Smooth muscle cell (in vitro differentiated cells): ENCODE results near the gene SSTR1. TPM values are rescaled to one million over a fixed set of nuclear protein-coding genes. Genes with fewer than 3 reads are reported as not detected.

Source experiments
- DNase-seq: peaks from one replicate; lab custom pipeline; 2025; ENCODE audit not compliant: unreplicated experiment; lab: John Stamatoyannopoulos, UW
- H2AFZ ChIP-seq: fragments of 200-600 bp; sonication (generic); 2 replicates; pipeline ENCODE4 v1.6.0; 2016; ENCODE audit warnings: antibody characterized with exemption, low read depth, mild to moderate bottlenecking
- H3F3A ChIP-seq: fragments of 200-600 bp; sonication (generic); 2 replicates; pipeline ENCODE4 v1.6.0; 2017; ENCODE audit warnings: antibody characterized with exemption, low read depth
- H3K27ac ChIP-seq: fragments of 200-600 bp; sonication (generic); 2 replicates; pipeline ENCODE4 v1.5.1; 2016; ENCODE audit warnings: low read depth, mild to moderate bottlenecking
- H3K27me3 ChIP-seq: fragments of 200-600 bp; sonication (generic); 2 replicates; pipeline ENCODE4 v1.6.1; 2016; ENCODE audit warnings: low read depth, mild to moderate bottlenecking
- H3K36me3 ChIP-seq: fragments of 200-600 bp; sonication (generic); 2 replicates; pipeline ENCODE4 v1.5.1; 2016; ENCODE audit warnings: low read depth
- H3K4me1 ChIP-seq: fragments of 200-600 bp; sonication (generic); 2 replicates; pipeline ENCODE4 v1.5.1; 2016; ENCODE audit warnings: low read depth
- H3K4me2 ChIP-seq: fragments of 200-600 bp; sonication (generic); 2 replicates; pipeline ENCODE4 v1.6.0; 2016; ENCODE audit warnings: mild to moderate bottlenecking
- H3K4me3 ChIP-seq: fragments of 200-600 bp; sonication (generic); 2 replicates; pipeline ENCODE4 v1.5.1; 2016; ENCODE audit warnings: mild to moderate bottlenecking
- H3K79me2 ChIP-seq: fragments of 200-600 bp; sonication (generic); 2 replicates; pipeline ENCODE4 v1.6.0; 2016; ENCODE audit warnings: low read depth, mild to moderate bottlenecking
- H3K9ac ChIP-seq: fragments of 200-600 bp; sonication (generic); 2 replicates; pipeline ENCODE4 v1.6.0; 2016; ENCODE audit warnings: low read depth
- H3K9me3 ChIP-seq: fragments of 200-600 bp; sonication (generic); replicated peaks from 2 replicates; pipeline ENCODE4 v1.5.1; 2016; ENCODE audit warnings: low read depth
- H4K20me1 ChIP-seq: fragments of 200-600 bp; sonication (generic); 2 replicates; pipeline ENCODE4 v1.6.0; 2016; ENCODE audit warnings: low read depth
- CTCF ChIP-seq: fragments of 200-600 bp; sonication (generic); IDR thresholded peaks from 2 replicates; pipeline ENCODE4 v1.5.1; 2017; ENCODE audit warnings: borderline replicate concordance, mild to moderate bottlenecking, antibody characterized with exemption; ENCODE audit not compliant: insufficient read depth, poor library complexity, severe bottlenecking
- WGBS: methylation state at CpG from one replicate; pipeline ENCODE4 v1.1.7; 2016; ENCODE audit warnings: low lambda C conversion rate; 5-methylcytosine and 5-hydroxymethylcytosine counted together
- polyA plus RNA-seq: library from polyadenylated mRNA; unstranded; fragments of >200 nt; fragmentation: Nextera tagmentation; extraction: Ambion mirVana; gene quantifications from 2 replicates; pipeline ENCODE4 v1.2.1, GENCODE V29; 2016
- total RNA-seq: library from RNA; depleted of rRNA; stranded (reverse); fragments of >200 nt; gene quantifications from 2 replicates; pipeline ENCODE4 v1.2.3, GENCODE V29; 2014

SSTR1 gene
- total and polyA plus RNA-seq, 2 experiments from 2014 or later: 11.3 to 12.3 TPM

GRCh38 chr14:38243696-38244240, 36.1 kb downstream of the SSTR1 start:
- no peaks in the 10 kb centered on the region for H3F3A ChIP-seq
- no peak overlapping the region for H3K4me3 ChIP-seq
- no peaks in the 10 kb centered on the region for H3K27me3 ChIP-seq
- no peaks in the 10 kb centered on the region for H4K20me1 ChIP-seq
- H3K36me3 ChIP-seq: no peaks in the 10 kb centered on the region
- H3K4me1 ChIP-seq: no peaks in the 10 kb centered on the region
- no peak for TF ChIP-seq CTCF
- no peaks in the 10 kb centered on the region for H3K9me3 ChIP-seq
- no peak overlapping the region for H2AFZ ChIP-seq
- H3K79me2 ChIP-seq: no peaks in the 10 kb centered on the region
- WGBS: 55% methylated on average over 1 of the region's 1 CpG
- H3K9ac ChIP-seq: no peak overlapping the region
- no peak for DNase-seq
- no peak overlapping the region for H3K4me2 ChIP-seq
- no peak overlapping the region for H3K27ac ChIP-seq

GRCh38 chr14:38248321-38249028, 40.8 kb downstream of the SSTR1 start:
- Histone ChIP-seq H4K20me1 (no peaks in the 10 kb centered on the region), H2AFZ (no peak overlapping the region), H3K27ac (no peak overlapping the region), H3K27me3 (no peaks in the 10 kb centered on the region), H3K36me3 (no peaks in the 10 kb centered on the region), H3K9ac (no peak overlapping the region), H3K9me3 (no peaks in the 10 kb centered on the region), H3K4me1 (no peaks in the 10 kb centered on the region), H3K79me2 (no peaks in the 10 kb centered on the region), H3K4me2 (no peak overlapping the region), H3K4me3 (no peak overlapping the region), H3F3A (peaks cover 1% of the 10 kb centered on the region)
- no peak for TF ChIP-seq CTCF
- 96% methylated on average over 3 of the region's 3 CpGs for WGBS
- DNase-seq: no peak

- Histone ChIP-seq H3K9ac (no peak overlapping the region), H3K79me2 (no peaks in the 10 kb centered on the region), H2AFZ (no peak overlapping the region), H3K36me3 (no peaks in the 10 kb centered on the region), H3K4me1 (no peaks in the 10 kb centered on the region), H3K4me3 (no peak overlapping the region), H4K20me1 (no peaks in the 10 kb centered on the region), H3K4me2 (no peak overlapping the region), H3K9me3 (no peaks in the 10 kb centered on the region), H3F3A (peaks cover 5% of the 10 kb centered on the region), H3K27ac (no peak overlapping the region), H3K27me3 (peaks cover 3% of the 10 kb centered on the region)
- TF ChIP-seq CTCF: no peak
- DNase-seq: no peak
Observed at GRCh38 chr14:38250331-38250730, 42.6 kb downstream of the SSTR1 start.
